GM12892 (cell line): Measurements from ENCODE around the gene LELP1.

ENCODE experiments used
- POLR2A ChIP-seq: IDR thresholded peaks from 2 replicates; pipeline ENCODE4 v1.6.1; 2011; ENCODE audit warnings: low read depth, low read length, control low read depth
- POLR2AphosphoS5 ChIP-seq: IDR thresholded peaks from 2 replicates; pipeline ENCODE4 v1.6.1; 2011; ENCODE audit warnings: low read depth, low read length, control low read depth
- TAF1 ChIP-seq: IDR thresholded peaks from 2 replicates; pipeline ENCODE4 v1.6.1; 2011; ENCODE audit warnings: low read depth, mild to moderate bottlenecking, control low read depth, low read length, borderline replicate concordance

- no peak for TF ChIP-seq POLR2A
- no peak for TF ChIP-seq POLR2AphosphoS5
- TF ChIP-seq TAF1 = no peak
These were observed 14.0 kb downstream of the LELP1 start, which contains the start of gene PRR9 for GRCh38 chr1:153217212-153217611.
